GM19043 (cell line): ENCODE results near the gene EEIG2.
A peak's percentile ranks its signal among the peaks of the same experiment; 100 is the strongest.
"Not testable (repeated sequence)": the region's sequence is repeated elsewhere in the genome, so short reads cannot be mapped to it uniquely, and the experiment has no call there.

ENCODE experiments used
- ATAC-seq: cut with Tn5 transposase; IDR thresholded peaks from one replicate; pipeline ENCODE4 v1.9.1; 2021; ENCODE audit warnings: low read depth; ENCODE audit not compliant: unreplicated experiment

The EEIG2 gene

DNA sequence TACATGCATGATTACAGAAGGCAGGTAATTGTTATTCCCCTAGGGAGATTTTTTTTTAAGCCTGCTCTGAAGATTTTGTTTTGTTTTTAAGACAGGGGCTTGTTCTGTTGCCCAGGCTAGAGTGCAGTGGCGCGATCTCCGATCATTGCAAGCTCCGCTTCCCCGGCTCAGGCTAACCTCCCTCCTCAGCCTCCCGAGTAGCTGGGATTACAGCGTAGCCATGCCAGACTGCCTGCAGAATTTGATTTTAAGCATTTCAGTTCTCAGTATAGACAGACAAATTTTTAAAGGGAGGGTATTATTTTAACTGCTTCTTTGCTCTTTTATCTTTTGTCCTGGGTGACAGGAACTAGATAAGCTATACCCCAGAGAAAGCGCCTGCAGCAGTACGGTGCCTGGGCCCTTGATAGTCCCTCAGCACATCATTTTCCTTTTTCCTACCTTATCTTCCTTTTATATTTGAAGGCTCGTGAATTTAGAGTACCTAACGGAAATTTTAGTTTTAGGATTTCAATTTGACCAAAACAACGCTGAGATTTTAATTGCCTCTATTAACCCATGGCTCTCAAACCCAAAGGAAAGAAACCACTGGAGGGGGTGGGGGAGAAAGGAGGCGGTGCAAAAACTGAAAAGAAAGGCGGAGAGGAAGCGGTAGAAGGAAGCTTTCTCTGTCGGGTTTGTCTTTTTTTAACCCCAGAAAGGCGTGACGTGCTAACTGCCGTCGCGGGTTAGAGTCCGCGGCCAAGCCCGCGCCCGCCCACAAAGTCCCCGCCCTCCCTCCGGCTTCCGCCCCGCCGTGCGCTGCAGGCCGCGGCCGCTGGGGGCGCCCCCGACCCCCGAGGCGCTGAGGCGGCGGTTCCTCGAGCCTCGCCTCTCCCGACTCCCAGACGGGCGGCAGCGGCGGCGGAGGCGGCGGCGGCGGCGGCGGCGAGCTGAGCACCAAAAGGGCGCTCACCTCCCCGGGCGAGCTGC, at the start of gene EEIG2:
TSS of gene EEIG2 (plus strand) at position 886 of the 972 bp plus-strand sequence. CDS start 329 bp downstream, outside the sequence.
- ATAC-seq: peak; percentile 72

DNA sequence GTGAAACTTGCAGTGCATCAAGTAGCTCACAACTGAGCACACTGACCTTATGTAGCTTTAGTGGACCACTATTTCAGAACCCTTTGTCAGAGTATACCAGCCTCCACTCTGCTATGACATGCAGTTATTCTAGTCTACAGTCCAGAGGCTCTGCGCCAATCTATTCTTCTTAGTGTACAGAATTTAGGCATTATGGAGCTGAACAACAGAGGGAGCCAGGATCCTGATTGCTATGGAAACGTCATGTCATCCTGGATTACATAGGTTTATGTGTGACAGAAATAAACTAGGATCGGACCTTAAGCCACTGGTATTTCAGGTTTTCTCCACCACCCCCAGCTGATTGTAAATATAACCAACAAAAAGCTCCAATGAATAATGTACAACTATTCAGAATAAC, 48.1 kb upstream of the EEIG2 start:
- no peak for ATAC-seq

DNA sequence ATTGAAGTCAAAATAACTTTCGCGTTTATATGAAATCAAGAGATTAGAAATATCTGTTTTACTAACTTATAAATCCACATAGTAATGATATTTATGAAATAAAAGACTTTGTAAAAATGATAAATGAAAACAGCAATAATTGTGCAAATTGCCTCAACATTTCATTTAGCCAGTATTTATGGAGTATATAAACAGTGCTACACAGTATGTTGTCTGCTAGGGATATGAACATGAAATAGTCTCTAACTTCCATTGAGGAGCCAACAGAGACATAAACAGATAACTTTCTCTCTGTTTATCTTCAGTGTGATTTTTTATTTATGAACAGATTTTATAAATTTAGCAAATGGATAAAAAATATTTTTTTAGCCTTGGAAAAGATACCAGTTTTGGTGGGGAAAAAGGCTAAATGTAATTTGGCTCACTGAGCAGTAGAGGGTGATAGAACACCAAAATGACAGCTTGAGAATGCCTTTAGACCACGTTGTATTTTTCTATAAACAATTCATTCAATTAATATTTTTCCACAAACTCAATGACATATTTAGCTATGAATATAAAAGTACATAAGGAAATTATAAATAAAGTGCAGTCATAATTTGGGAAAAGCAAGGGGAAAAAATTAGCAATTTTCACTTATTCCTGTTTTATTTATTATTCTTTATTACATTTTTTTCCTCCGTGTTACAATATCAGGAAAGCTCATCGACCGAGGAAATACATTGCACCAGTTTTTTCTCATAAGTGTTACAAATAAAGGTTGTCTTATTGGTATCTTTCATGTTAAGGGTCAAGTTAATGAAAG, 47.5 kb upstream of the EEIG2 start:
- ATAC-seq: no peak

DNA sequence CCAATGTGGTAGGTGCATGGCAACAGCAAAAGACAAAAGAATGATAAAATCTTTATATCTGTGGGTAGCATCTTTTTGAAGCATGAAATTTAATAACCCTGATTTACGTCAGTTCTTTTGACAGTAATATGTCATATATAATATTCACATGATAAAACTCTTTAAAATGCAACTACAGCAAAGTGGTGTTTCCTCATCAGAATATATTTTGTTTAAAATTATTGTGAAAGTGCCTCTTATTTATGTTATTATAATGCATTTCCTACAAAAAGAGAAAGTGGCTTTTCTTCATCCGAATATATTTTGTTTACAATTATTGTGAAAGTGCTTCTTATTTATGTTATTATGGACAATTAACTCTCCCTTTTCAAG, 46.9 kb upstream of the EEIG2 start:
- no peak for ATAC-seq

DNA sequence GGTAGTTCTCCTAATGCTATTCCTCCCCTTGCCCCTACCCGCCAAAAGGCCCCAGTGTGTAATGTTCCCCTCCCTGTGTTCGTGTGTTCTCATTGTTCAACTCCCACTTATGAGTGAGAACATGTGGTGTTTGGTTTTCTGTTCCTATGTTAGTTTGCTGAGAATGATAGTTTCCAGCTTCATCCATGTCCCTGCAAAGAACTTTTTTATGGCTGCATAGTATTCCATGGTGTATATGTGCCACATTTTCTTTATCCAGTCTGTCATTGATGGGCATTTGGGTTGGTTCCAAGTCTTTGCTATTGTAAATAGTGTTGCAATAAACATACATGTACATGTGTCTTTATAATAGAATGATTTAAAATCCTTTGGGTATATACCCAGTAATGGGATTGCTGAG, 46.0 kb upstream of the EEIG2 start:
- ATAC-seq: not testable (repeated sequence)

DNA sequence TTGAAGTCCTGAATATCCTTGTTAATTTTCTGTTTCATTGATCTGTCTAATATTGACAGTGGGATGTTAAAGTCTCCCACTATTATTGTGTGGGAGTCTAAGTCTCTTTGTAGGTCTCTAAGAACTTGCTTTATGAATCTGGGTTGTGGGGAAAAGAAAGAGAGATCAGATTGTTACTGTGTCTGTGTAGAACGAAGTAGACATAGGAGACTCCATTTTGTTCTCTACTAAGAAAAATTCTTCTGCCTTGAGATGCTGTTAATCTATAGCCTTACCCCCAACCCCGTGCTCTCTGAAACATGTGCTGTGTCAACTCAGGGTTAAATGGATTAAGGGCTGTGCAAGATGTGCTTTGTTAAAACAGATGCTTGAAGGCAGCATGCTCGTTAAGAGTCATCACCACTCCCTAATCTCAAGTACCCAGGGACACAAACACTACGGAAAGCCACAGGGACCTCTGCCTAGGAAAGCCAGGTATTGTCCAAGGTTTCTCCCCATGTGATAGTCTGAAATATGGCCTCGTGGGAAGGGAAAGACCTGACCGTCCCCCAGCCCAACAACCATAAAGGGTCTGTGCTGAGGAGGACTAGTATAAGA, 42.5 kb upstream of the EEIG2 start:
- ATAC-seq: not testable (repeated sequence)

DNA sequence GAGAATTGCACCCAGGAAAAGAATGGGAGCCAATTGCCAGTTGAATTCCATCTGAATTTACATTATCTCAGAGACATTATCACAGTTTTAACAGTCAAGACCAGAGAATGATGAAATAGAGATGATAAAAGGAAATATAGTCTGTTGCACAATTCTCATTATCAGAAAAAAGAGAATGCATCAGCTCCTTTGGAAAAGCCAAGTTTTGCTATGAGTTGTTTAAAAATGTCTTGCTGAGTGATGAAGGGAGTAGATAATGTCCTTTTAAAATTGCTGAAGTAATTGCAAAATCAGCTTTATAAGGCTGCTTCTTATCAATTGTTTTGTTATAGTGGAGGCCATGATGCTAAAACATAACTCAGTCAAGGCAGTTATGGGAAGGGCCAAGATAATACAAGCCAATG, 37.9 kb upstream of the EEIG2 start:
- no peak for ATAC-seq

DNA sequence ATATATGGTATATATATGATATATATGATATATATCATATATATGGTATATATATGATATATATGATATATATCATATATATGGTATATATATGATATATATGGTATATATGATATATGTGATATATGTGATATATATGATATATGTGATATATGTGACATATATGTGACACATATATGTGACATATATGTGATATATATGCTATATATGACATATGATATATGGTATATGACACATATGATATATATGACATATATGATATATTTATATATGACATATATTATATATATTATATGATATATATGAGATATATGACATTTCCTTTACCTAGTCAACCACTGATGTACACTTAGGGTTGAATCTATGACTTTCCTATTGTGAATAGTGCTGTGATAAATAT, 36.1 kb upstream of the EEIG2 start:
- ATAC-seq: no peak

DNA sequence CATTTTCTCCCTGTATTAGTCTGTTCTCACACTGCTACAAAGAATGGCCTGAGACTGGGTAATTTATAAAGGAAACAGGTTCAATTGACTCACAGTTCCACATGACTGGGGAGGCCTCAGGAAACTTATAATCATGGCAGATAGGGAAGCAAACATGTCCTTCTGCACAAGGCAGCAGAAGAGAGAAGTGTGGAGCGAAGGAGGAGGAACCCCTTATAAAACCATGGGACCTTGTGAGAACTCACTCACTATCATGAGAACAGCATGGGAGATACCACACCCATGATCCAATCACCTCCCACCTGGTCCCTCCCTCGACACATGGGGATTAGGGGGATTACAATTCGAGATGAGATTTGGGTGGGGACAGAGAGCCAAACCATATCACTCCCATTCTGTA, 35.2 kb upstream of the EEIG2 start:
- no peak for ATAC-seq

DNA sequence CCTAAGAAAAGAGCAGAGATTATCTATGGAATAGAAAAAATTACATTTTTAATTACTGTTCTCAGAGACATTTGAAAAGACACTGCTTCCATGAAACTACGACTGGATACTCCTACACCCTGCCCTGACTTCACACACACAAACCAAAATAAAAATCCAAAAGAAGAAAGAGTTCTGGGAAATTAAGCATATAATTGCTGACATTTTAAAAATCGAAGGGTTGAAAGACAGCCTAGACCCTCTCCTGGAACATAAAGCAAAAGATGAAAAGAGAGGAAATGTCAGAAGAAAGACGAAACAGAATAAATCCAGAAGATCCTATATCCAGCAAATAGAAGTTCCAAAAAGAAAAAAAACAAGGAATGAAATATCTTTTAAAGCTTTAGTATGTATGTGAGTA, 32.8 kb upstream of the EEIG2 start:
- no peak for ATAC-seq

DNA sequence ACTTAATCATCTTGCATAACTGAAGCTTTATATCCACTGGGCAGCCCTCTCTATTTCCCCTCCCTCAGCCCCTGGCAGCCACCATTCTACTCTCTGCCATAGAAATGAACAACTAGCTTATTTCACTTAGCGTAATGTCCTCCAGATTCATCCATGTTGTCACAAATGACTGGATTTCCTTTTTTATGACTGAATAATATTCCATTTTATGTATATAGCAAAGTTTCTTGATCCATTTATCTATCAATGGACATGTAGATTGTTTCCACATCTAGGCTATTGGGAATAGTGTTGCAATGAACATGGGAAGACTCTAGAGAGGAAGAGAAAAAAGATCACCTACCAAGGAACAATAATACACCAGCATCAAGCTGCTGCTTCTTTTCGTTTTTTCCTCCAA, 32.1 kb upstream of the EEIG2 start:
- ATAC-seq: no peak

DNA sequence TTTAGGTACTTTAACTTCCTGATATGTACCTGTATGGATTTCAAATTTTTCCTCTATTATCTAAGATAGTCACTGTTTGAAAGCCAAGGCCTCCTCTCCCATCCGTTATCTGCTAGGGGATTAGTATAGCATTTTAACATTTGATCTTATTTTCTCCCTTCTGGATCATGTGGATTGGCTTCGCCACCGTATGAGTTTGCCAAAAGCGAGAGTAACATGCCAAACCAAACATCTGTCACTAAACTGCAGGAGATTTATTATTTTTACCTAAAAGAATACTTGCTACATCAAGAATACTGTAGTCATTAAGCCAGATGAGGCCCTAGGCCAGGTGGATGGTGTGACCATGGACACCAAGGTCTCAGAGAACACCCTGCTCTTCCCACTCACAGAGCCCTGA, 28.5 kb upstream of the EEIG2 start:
- ATAC-seq: no peak

DNA sequence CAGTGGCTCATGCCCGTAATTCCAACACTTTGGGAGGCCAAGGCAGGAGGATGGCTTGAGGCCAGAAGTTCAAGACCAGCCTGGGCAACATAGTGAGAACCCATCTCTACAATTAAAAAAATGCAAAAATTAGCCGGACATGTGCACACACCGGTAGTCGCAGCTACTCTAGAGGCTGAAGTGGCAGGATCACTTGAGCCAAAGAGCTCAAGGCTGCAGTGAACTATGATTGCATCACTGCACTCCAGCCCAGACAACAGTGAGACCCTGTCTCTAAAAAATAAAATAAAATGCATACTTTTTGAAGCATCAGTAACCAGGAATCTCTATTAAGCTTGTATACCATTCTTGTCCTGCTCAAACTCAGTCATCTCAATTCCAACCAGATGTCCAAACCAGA, 27.2 kb upstream of the EEIG2 start:
- ATAC-seq: no peak

DNA sequence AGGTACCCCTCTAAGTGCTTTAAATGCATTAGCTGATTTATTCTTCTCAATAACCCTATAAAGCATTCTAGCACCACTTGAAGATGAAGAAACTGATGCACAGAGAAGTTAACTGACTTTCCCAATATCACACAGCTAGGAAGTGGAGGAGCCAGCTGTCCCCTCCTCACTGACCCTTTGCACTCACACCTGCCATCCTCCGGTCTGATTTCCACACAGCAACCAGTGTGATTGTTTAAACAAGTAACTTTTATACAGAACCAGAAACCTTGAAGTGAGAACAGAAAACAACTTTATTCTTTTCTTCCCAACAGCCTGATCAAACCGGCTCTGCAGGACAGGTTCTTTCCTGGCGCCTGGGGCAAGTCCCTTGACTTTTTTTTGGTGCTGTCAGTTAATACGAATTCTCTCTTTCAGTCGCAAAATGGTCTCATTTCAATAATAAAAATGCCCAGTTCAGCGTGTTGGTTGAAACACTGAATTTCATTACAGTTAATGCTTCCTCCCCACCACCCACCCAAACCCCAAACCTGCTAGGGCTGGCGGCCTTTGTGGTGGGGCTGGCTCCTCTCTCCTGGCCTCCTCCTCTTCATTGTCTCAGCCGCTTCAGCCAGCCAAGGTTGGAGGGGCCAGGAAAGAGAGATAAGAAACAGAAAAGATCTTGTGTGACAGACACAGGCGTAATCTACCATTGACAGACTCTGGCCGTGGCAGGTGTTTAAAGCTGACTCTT, 26.4 kb upstream of the EEIG2 start:
- peak; percentile 47 for ATAC-seq

DNA sequence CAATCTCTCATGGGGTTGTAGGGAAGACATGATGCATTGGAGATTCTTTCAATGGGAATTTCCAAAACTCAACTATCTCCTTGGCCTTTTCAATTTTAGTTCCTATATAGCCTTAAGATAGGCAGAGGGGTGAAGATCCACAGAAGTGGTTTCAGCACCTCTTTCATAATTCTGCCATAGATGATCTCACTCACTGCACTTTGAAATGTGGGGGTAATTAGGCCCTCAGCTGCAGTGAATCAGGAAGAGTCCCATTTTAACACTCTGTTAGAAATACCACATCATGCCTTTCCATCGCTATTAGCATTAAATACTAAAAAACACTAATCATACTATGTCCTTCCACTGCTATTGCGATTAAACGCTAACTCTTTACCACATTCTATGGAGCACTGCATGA, 25.1 kb upstream of the EEIG2 start:
- no peak for ATAC-seq

DNA sequence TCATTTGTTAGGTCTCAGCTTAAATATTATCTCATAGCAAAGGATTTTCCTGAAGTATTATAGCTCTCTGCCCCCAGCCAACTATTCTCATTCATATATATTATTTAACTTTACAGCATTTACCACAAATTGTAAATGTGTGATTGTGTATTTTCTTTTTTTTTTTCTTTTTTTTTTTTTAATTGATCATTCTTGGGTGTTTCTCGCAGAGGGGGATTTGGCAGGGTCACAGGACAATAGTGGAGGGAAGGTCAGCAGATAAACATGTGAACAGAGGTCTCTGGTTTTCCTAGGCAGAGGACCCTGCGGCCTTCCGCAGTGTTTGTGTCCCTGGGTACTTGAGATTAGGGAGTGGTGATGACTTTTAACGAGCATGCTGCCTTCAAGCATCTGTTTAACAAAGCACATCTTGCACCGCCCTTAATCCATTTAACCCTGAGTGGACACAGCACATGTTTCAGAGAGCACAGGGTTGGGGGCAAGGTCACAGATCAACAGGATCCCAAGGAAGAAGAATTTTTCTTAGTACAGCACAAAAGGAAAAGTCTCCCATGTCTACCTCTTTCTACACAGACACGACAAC, 24.5 kb upstream of the EEIG2 start:
- ATAC-seq: not testable (repeated sequence)

DNA sequence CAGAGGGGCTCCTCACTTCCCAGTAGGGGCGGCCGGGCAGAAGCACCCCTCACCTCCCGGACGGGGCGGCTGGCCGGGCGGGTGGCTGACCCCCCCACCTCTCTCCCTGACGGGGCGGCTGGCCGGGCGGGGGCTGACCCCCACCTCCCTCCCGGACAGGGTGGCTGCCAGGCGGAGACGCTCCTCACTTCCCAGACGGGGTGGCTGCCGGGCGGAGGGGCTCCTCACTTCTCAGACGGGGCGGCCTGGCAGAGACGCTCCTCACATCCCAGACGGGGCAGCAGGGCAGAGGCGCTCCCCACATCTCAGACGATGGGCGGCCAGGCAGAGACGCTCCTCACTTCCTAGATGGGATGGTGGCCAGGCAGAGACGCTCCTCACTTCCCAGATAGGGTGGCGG, 23.9 kb upstream of the EEIG2 start:
- ATAC-seq: not testable (repeated sequence)

DNA sequence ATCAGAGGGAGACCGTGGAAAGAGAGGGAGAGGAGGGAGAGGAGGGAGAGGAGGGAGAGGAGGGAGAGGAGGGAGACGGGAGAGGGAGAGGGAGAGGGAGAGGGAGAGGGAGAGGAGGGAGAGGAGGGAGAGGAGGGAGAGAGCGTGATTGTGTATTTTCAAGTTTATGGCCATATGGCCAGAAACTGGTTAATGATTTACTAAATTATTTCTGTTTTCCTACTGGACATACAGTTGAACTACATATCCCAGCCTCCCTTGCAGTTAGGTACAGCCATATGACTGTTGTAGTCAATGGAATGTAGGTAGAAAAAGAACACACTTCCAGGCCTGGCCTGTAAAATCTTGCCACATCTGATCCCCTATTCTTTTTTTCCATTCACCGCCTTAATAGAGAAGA, 23.1 kb upstream of the EEIG2 start:
- not testable (repeated sequence) for ATAC-seq

DNA sequence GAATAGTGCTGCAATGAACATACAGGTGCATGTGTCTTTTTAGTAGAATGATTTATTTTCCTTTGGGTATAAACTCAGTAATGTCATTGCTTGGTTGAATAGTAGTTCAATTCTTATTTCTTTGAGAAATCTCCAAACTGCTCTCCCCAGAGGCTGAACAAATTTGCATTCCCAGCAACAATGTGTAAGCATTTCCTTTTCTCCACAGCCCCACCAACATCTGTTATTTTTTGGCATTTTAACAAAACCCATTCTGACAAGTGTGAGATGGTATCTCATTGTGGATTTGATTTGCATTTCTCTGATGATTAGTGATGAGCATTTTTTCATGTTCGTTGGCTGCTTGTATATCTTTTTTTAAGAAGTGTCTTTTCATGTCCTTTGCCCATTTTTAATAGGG, 21.9 kb upstream of the EEIG2 start:
- ATAC-seq: no peak

DNA sequence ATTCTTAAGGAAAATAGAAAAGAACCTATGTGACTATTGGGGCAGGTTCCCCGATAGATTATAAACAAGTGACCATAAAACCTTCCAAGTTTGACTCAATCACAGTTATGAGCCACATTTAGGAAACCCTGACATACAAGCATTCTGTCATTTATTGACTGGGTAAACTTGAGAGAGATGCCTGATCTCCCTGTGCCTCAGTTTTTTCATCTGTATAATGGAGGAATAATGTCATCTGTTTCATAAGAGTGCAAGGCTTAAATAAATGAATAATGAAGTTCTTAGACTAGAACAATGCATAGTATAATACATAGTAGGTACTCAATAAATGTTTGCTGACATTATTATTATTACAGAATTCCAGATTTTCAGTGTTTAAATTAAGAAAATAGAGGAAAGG, 18.9 kb upstream of the EEIG2 start:
- ATAC-seq: no peak
